Parathyroid adenoma (tissue), 2 donors: ENCODE measurements around the gene FKBP2.

Experiments
- H2AFZ ChIP-seq: fragments of 300-600 bp; sonication (generic); one replicate; pipeline ENCODE4 v1.7.0; 2017; ENCODE audit warnings: antibody characterized with exemption, mild to moderate bottlenecking
- H3K27ac ChIP-seq: fragments of 300-600 bp; sonication (generic); one replicate; pipeline ENCODE4 v1.7.0; 2017
- H3K27me3 ChIP-seq: fragments of 300-600 bp; sonication (generic); one replicate; pipeline ENCODE4 v1.7.0; 2017; ENCODE audit warnings: low read length; ENCODE audit not compliant: control insufficient read depth, insufficient read depth
- H3K36me3 ChIP-seq: fragments of 300-600 bp; sonication (generic); one replicate; pipeline ENCODE4 v1.7.0; 2017; ENCODE audit warnings: low read length; ENCODE audit not compliant: control insufficient read depth, insufficient read depth
- H3K4me1 ChIP-seq: fragments of 300-600 bp; sonication (generic); one replicate; pipeline ENCODE4 v1.7.0; 2017; ENCODE audit warnings: control low read depth
- H3K4me2 ChIP-seq: fragments of 300-600 bp; sonication (generic); one replicate; pipeline ENCODE4 v1.7.0; 2017; ENCODE audit warnings: low read length
- H3K4me3 ChIP-seq: fragments of 300-600 bp; sonication (generic); one replicate; pipeline ENCODE4 v1.7.0; 2017; ENCODE audit warnings: low read depth, low read length
- H3K79me2 ChIP-seq: fragments of 300-600 bp; sonication (generic); one replicate; pipeline ENCODE4 v1.7.0; 2017; ENCODE audit warnings: control low read depth
- H3K9ac ChIP-seq: fragments of 300-600 bp; sonication (generic); one replicate; pipeline ENCODE4 v1.7.0; 2017; ENCODE audit warnings: mild to moderate bottlenecking
- H3K9me3 ChIP-seq: fragments of 300-600 bp; sonication (generic); one replicate; pipeline ENCODE4 v1.7.0; 2017; ENCODE audit warnings: low read length; ENCODE audit not compliant: control insufficient read depth
- CTCF ChIP-seq: fragments of 300-600 bp; sonication (generic); IDR thresholded peaks from one replicate; pipeline ENCODE4 v1.7.0; 2017; ENCODE audit warnings: antibody characterized with exemption, mild to moderate bottlenecking
- donor health status: primary hyperparathyroidism.

Gene FKBP2

GRCh38 chr11:64266339-64266738 is 25.4 kb downstream of the FKBP2 start:
- TF ChIP-seq CTCF = no peak
- H3K4me3 ChIP-seq = no peak overlapping the region
- H3K4me1 ChIP-seq = peaks cover 10% of the 10 kb centered on the region
- H3K9ac ChIP-seq = no peak overlapping the region
- no peak overlapping the region for H3K4me2 ChIP-seq
- no peak overlapping the region for H3K27ac ChIP-seq
- H3K9me3 ChIP-seq = no peaks in the 10 kb centered on the region
- no peak overlapping the region for H2AFZ ChIP-seq
- H3K36me3 ChIP-seq = no peaks in the 10 kb centered on the region
- H3K27me3 ChIP-seq = no peaks in the 10 kb centered on the region
- H3K79me2 ChIP-seq = no peaks in the 10 kb centered on the region

GRCh38 chr11:64267207-64267945 is 26.5 kb downstream of the FKBP2 start:
- Histone ChIP-seq H2AFZ (peak overlapping the region; percentile 5), H3K27ac (peak overlapping the region; percentile 97), H3K27me3 (no peaks in the 10 kb centered on the region), H3K9me3 (no peaks in the 10 kb centered on the region), H3K4me3 (peak overlapping the region; percentile 83), H3K36me3 (no peaks in the 10 kb centered on the region), H3K9ac (no peak overlapping the region), H3K4me2 (peak overlapping the region; percentile 91), H3K79me2 (no peaks in the 10 kb centered on the region), H3K4me1 (peaks cover 10% of the 10 kb centered on the region)
- no peak for TF ChIP-seq CTCF

GRCh38 chr11:64268025-64268892 is 27.4 kb downstream of the FKBP2 start:
- TF ChIP-seq CTCF = no peak
- Histone ChIP-seq H3K4me3 (peak overlapping the region; percentile 83), H2AFZ (peak overlapping the region; percentile 5), H3K27ac (peak overlapping the region; percentile 97), H3K27me3 (no peaks in the 10 kb centered on the region), H3K4me1 (peaks cover 10% of the 10 kb centered on the region), H3K9me3 (no peaks in the 10 kb centered on the region), H3K79me2 (no peaks in the 10 kb centered on the region), H3K36me3 (no peaks in the 10 kb centered on the region), H3K9ac (no peak overlapping the region), H3K4me2 (peak overlapping the region; percentile 91)

- no peaks in the 10 kb centered on the region for H3K36me3 ChIP-seq
- H2AFZ ChIP-seq = peak overlapping the region; percentile 73
- H3K27me3 ChIP-seq = no peaks in the 10 kb centered on the region
- peaks cover 10% of the 10 kb centered on the region for H3K4me1 ChIP-seq
- no peak for TF ChIP-seq CTCF
- H3K79me2 ChIP-seq = no peaks in the 10 kb centered on the region
- H3K4me3 ChIP-seq = peak overlapping the region; percentile 83
- H3K4me2 ChIP-seq = peak overlapping the region; percentile 91
- H3K9me3 ChIP-seq = no peaks in the 10 kb centered on the region
- peak overlapping the region; percentile 97 for H3K27ac ChIP-seq
- peak overlapping the region; percentile 42 for H3K9ac ChIP-seq
These were observed 28.1 kb downstream of the FKBP2 start for GRCh38 chr11:64268893-64269539.
